Endodermal cell (in vitro differentiated cells): ENCODE results near the gene TCF20. TPM values are rescaled to one million over a fixed set of nuclear protein-coding genes. Genes with fewer than 3 reads are reported as not detected.

Experiments used
- DNase-seq: peaks from one replicate; pipeline ENCODE4 v3.0.0-alpha.2; 2017
- H3K27ac ChIP-seq: 2 replicates; pipeline ENCODE4 v1.5.1; 2013; ENCODE audit warnings: mild to moderate bottlenecking, low read depth, low read length, moderate library complexity
- H3K27me3 ChIP-seq: 2 replicates; pipeline ENCODE4 v1.6.1; 2013; ENCODE audit warnings: mild to moderate bottlenecking, low read length, moderate library complexity; ENCODE audit not compliant: insufficient read depth, control insufficient read depth, poor library complexity, severe bottlenecking
- H3K36me3 ChIP-seq: 2 replicates; pipeline ENCODE4 v1.7.0; 2013; ENCODE audit warnings: mild to moderate bottlenecking, low read length, moderate library complexity; ENCODE audit not compliant: control insufficient read depth, insufficient read depth
- H3K4me1 ChIP-seq: one replicate; pipeline ENCODE4 v1.7.0; 2013; ENCODE audit warnings: low read length; ENCODE audit not compliant: control insufficient read depth, insufficient read depth
- H3K4me3 ChIP-seq: 2 replicates; pipeline ENCODE4 v1.5.1; 2013; ENCODE audit warnings: mild to moderate bottlenecking, low read length, moderate library complexity
- H3K9ac ChIP-seq: 2 replicates; pipeline ENCODE4 v1.6.1; 2013; ENCODE audit warnings: mild to moderate bottlenecking, low read length, moderate library complexity; ENCODE audit not compliant: poor library complexity, severe bottlenecking; ENCODE audit errors: extremely low read depth
- H3K9me3 ChIP-seq: 2 replicates; pipeline ENCODE4 v1.6.1; 2013; ENCODE audit warnings: mild to moderate bottlenecking, low read length, moderate library complexity; ENCODE audit not compliant: control insufficient read depth
- H3K27ac Mint-ChIP-seq: 2 replicates; pipeline ENCODE4 v1.8.0; 2020; ENCODE audit warnings: mixed read lengths
- H3K27me3 Mint-ChIP-seq: 2 replicates; pipeline ENCODE4 v1.8.0; 2021; ENCODE audit warnings: mild to moderate bottlenecking, mixed read lengths; ENCODE audit not compliant: insufficient read depth
- H3K36me3 Mint-ChIP-seq: 2 replicates; pipeline ENCODE4 v1.8.0; 2020; ENCODE audit warnings: low read depth, mixed read lengths
- H3K4me1 Mint-ChIP-seq: 2 replicates; pipeline ENCODE4 v1.8.0; 2020; ENCODE audit warnings: mixed read lengths
- H3K4me3 Mint-ChIP-seq: 2 replicates; pipeline ENCODE4 v1.8.0; 2020; ENCODE audit warnings: mild to moderate bottlenecking, moderate library complexity, mixed read lengths
- H3K9me3 Mint-ChIP-seq: 2 replicates; pipeline ENCODE4 v1.8.0; 2020; ENCODE audit warnings: mild to moderate bottlenecking, mixed read lengths
- CTCF ChIP-seq: fragments of 200-600 bp; sonication (generic); conservative IDR thresholded peaks from 2 replicates; pipeline ENCODE4 v1.5.0; 2021; ENCODE audit warnings: antibody characterized with exemption, mild to moderate bottlenecking
- WGBS, 2 experiments: methylation state at CpG; one replicate each; pipeline versions ENCODE4 v1.1.5 to v1.1.7; 2013; ENCODE audit warnings: missing lambda C conversion rate in 2 of 2, mixed read lengths in 1 of 2; ENCODE audit not compliant: insufficient coverage in 1 of 2, insufficient read length in 1 of 2; 5-methylcytosine and 5-hydroxymethylcytosine counted together
- total RNA-seq, 2 donors: library from RNA; stranded (reverse); fragmentation: NEBNext Ultra II Directional in 1 of 2; extraction: Animal tissue kit (Norgen Biotek cat#: 25700) in 1 of 2; gene quantifications; 2 replicates in 1 of 2; 3 replicates in 1 of 2; pipeline ENCODE4 v1.2.1, GENCODE V29; 2021

TCF20 gene
- total RNA-seq, 2 donors from 2014 or later: 113 to 134 TPM

GRCh38 chr22:42314709-42315391 lies 44.4 kb upstream of the TCF20 start:
- Mint-ChIP-seq H3K27ac (peak overlapping the region; percentile 35), H3K27me3 (no peaks in the 10 kb centered on the region), H3K4me1 (peaks cover 38% of the 10 kb centered on the region), H3K36me3 (no peaks in the 10 kb centered on the region), H3K9me3 (no peaks in the 10 kb centered on the region), H3K4me3 (no peak overlapping the region)
- WGBS, 2 experiments: 47 to 60% methylated on average over 2 to 4 of the region's 5 CpGs
- H3K27ac ChIP-seq: peak overlapping the region; percentile 47
- no peak overlapping the region for H3K4me3 ChIP-seq
- DNase-seq: no peak
- no peaks in the 10 kb centered on the region for H3K27me3 ChIP-seq
- H3K9ac ChIP-seq: no peak overlapping the region
- peaks cover 23% of the 10 kb centered on the region for H3K4me1 ChIP-seq
- no peaks in the 10 kb centered on the region for H3K9me3 ChIP-seq
- no peaks in the 10 kb centered on the region for H3K36me3 ChIP-seq
- no peak for TF ChIP-seq CTCF

- H3K27ac Mint-ChIP-seq: peak overlapping the region; percentile 87
- no peak overlapping the region for H3K4me3 ChIP-seq
- 34 to 52% methylated on average over 22 to 33 of the region's 33 CpGs for WGBS, 2 experiments
- H3K27ac ChIP-seq: peak overlapping the region; percentile 47
- no peaks in the 10 kb centered on the region for H3K9me3 Mint-ChIP-seq
- DNase-seq: peak; percentile 96
- no peaks in the 10 kb centered on the region for H3K9me3 ChIP-seq
- no peaks in the 10 kb centered on the region for H3K27me3 ChIP-seq
- peaks cover 23% of the 10 kb centered on the region for H3K4me1 ChIP-seq
- H3K4me1 Mint-ChIP-seq: peaks cover 44% of the 10 kb centered on the region
- H3K4me3 Mint-ChIP-seq: peak overlapping the region; percentile 19
- H3K36me3 Mint-ChIP-seq: no peaks in the 10 kb centered on the region
- no peak overlapping the region for H3K9ac ChIP-seq
- H3K36me3 ChIP-seq: no peaks in the 10 kb centered on the region
- no peaks in the 10 kb centered on the region for H3K27me3 Mint-ChIP-seq
- TF ChIP-seq CTCF: peak; percentile 88
These were observed 43.5 kb upstream of the TCF20 start for GRCh38 chr22:42313804-42314581.

GRCh38 chr22:42313204-42313603 lies 42.8 kb upstream of the TCF20 start:
- H3K9me3 ChIP-seq: no peaks in the 10 kb centered on the region
- H3K9me3 Mint-ChIP-seq: no peaks in the 10 kb centered on the region
- H3K36me3 Mint-ChIP-seq: no peaks in the 10 kb centered on the region
- no peak overlapping the region for H3K9ac ChIP-seq
- no peaks in the 10 kb centered on the region for H3K36me3 ChIP-seq
- H3K27ac ChIP-seq: no peak overlapping the region
- TF ChIP-seq CTCF: no peak
- H3K4me1 Mint-ChIP-seq: peaks cover 44% of the 10 kb centered on the region
- H3K27me3 Mint-ChIP-seq: no peaks in the 10 kb centered on the region
- H3K4me3 ChIP-seq: no peak overlapping the region
- H3K27me3 ChIP-seq: no peaks in the 10 kb centered on the region
- H3K27ac Mint-ChIP-seq: peak overlapping the region; percentile 87
- peaks cover 23% of the 10 kb centered on the region for H3K4me1 ChIP-seq
- no peak overlapping the region for H3K4me3 Mint-ChIP-seq
- peak; percentile 76 for DNase-seq
- WGBS, 2 experiments: 87 to 95% methylated on average over 4 to 7 of the region's 7 CpGs
